Neural cell (in vitro differentiated cells): Measurements from ENCODE around the gene SND1.

Experiments used
- EZH2 ChIP-seq: fragments of 200-600, 300-800 bp; shearing (Covaris generic), sonication (generic); IDR thresholded peaks from 2 replicates; pipeline ENCODE4 v1.6.1; 2014; ENCODE audit warnings: antibody characterized with exemption, low read length, borderline replicate concordance, mild to moderate bottlenecking; ENCODE audit not compliant: insufficient read depth, poor library complexity, severe bottlenecking
- POLR2AphosphoS5 ChIP-seq: IDR thresholded peaks from 2 replicates; pipeline ENCODE4 v1.6.1; 2012
- RAD21 ChIP-seq: fragments of 450-650 bp; conservative IDR thresholded peaks from 2 replicates; pipeline ENCODE4 v1.6.1; 2014; ENCODE audit warnings: antibody characterized with exemption, mild to moderate bottlenecking, moderate library complexity
- TF ChIP-seq, protein P1 (sequence below): fragments of 450-650 bp; IDR thresholded peaks from 2 replicates; pipeline ENCODE4 v1.5.1; 2014; ENCODE audit warnings: antibody characterized with exemption, mild to moderate bottlenecking, moderate library complexity; ENCODE audit not compliant: poor library complexity, severe bottlenecking

DNA sequence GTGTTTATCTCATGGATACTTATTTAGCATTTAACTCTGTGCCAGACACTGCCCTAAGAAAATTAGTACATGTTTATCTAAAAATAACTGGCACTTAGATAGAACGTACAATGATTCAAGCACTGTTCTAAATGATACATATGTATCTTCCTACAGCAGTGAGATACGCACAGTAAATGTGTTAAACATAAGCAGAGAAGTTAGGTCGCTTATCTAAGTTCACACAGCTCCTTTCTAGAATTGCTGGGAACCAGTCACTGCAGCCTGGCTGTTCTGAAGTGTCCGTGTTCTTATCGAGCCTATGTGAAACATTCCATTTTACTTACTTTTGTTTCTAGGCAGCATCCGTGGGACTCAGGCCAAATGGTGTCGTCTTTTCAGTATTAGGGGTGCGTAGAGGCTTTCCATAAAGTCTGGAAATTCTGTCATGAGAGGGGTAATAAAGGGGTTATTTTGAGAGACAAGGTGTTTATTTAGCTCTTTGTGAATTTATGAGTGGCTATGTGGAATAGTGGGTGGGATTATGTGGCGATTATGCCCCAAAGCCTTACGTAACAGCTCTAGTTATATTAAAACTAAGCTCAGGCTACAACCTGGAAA lies 186.9 kb downstream of the SND1 start:
- TF ChIP-seq, protein P1, sequence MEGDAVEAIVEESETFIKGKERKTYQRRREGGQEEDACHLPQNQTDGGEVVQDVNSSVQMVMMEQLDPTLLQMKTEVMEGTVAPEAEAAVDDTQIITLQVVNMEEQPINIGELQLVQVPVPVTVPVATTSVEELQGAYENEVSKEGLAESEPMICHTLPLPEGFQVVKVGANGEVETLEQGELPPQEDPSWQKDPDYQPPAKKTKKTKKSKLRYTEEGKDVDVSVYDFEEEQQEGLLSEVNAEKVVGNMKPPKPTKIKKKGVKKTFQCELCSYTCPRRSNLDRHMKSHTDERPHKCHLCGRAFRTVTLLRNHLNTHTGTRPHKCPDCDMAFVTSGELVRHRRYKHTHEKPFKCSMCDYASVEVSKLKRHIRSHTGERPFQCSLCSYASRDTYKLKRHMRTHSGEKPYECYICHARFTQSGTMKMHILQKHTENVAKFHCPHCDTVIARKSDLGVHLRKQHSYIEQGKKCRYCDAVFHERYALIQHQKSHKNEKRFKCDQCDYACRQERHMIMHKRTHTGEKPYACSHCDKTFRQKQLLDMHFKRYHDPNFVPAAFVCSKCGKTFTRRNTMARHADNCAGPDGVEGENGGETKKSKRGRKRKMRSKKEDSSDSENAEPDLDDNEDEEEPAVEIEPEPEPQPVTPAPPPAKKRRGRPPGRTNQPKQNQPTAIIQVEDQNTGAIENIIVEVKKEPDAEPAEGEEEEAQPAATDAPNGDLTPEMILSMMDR: no peak
- TF ChIP-seq RAD21 (no peak), POLR2AphosphoS5 (no peak), EZH2 (no peak)
